Heart right ventricle (tissue), 16 donors: Measurements from ENCODE around the gene TEX264. TPM values are rescaled to one million over a fixed set of nuclear protein-coding genes. Genes with fewer than 3 reads are reported as not detected.

ENCODE experiments used
- ATAC-seq, 8 donors: fragments of 200-7000 bp; cut with Tn5 transposase; one replicate each; pipeline ENCODE4 v1.9.1; 2020; ENCODE audit warnings: mild to moderate bottlenecking in 8 of 8, moderate library complexity in 8 of 8, moderate number of reproducible peaks in 1 of 8
- DNase-seq, 2 donors: peaks; one replicate each; pipeline ENCODE4 v3.0.0-alpha.2; 2020
- H3K27ac ChIP-seq, 10 donors: fragments of 200-600 bp; sonication (generic) in 2 of 10; one replicate each; pipeline versions ENCODE4 v1.5.0 to v1.8.0; 2020 to 2022; ENCODE audit warnings: mild to moderate bottlenecking in 3 of 10
- H3K27me3 ChIP-seq, 7 donors: fragments of 200-600 bp; one replicate each; pipeline ENCODE4 v1.8.0; 2021 to 2022; ENCODE audit warnings: mild to moderate bottlenecking in 2 of 7
- H3K36me3 ChIP-seq, 9 donors: fragments of 200-600 bp; sonication (generic) in 1 of 9; one replicate each; pipeline versions ENCODE4 v1.5.0 to v1.8.0; 2020 to 2022; ENCODE audit warnings: mild to moderate bottlenecking in 2 of 9
- H3K4me1 ChIP-seq, 9 donors: fragments of 200-600 bp; sonication (generic) in 1 of 9; one replicate each; pipeline versions ENCODE4 v1.5.0 to v1.8.0; 2020 to 2022; ENCODE audit warnings: mild to moderate bottlenecking in 4 of 9
- H3K4me3 ChIP-seq, 10 donors: fragments of 200-600 bp; sonication (generic) in 2 of 10; one replicate each; pipeline versions ENCODE4 v1.5.0 to v1.8.0; 2020 to 2022; ENCODE audit warnings: mild to moderate bottlenecking in 7 of 10, moderate library complexity in 2 of 10
- H3K9me3 ChIP-seq, 11 donors: fragments of 200-600 bp in 10 of 11; sonication (generic) in 2 of 11; one replicate each; pipeline versions ENCODE4 v1.5.0 to v1.8.0; 2013 to 2022; ENCODE audit warnings: mild to moderate bottlenecking in 2 of 11, control low read depth in 1 of 11, moderate library complexity in 1 of 11
- WGBS, 2 donors: extraction: QIAGEN DNeasy Blood & Tissue Kit; methylation state at CpG; one replicate each; pipeline ENCODE4 v1.1.7; 2013; ENCODE audit warnings: inconsistent platforms in 1 of 2; 5-methylcytosine and 5-hydroxymethylcytosine counted together
- intact Hi-C, 10 donors: fragments of 100-400 bp; cut with DNase I; formaldehyde crosslinking; loops; one replicate each; pipeline versions ENCODE4 v1.11.1 to v1.14.2; 2022
- polyA plus RNA-seq, 2 donors: library from polyadenylated mRNA; stranded (reverse); fragments of 200-250 nt; gene quantifications; one replicate each; pipeline ENCODE4 v1.2.3, GENCODE V29; 2013
- total RNA-seq, 10 donors: library from RNA; stranded (reverse); fragmentation: NEBNext Ultra II Directional in 3 of 10; extraction: Animal tissue kit (Norgen Biotek cat#: 25700) in 3 of 10; gene quantifications; one replicate each; pipeline versions ENCODE4 v1.2.1 to v1.2.4, GENCODE V29; 2021 to 2023
- TF ChIP-seq, protein P1 (sequence below), 9 donors: fragments of 200-600 bp; sonication (generic) in 2 of 9; IDR thresholded peaks; one replicate each; pipeline versions ENCODE4 v1.5.0 to v1.8.0; 2021 to 2022; ENCODE audit warnings: antibody characterized with exemption in 9 of 9, mild to moderate bottlenecking in 5 of 9, moderate library complexity in 1 of 9
- donor health status: Arrhythmogenic right ventricular cardiomyopathy.
- donor health status: ischemic (EF 13 %, LVEDD 7.1; RV severe dilation, severe dysfunction).
- donor health status: healthy with polysubstance abuse.
- donor health status: DM: no; HTN: yes; CAD: no.
- donor health status: DM: no; HTN: no; CAD: no.
- donor health status: ischemic (EF 25% LVEDD 6.9; RV normal size, moderate dysfunction).
- donor health status: ischemic (EF 25% LVEDD 5.7; RV mildly dilated, moderate dysfunction).
- donor health status: healthy.
- donor health status: DM: yes; HTN: yes; CAD: no.
- donor health status: Ischemic cardiomyopathy.
- donor health status: ischemic (EF 35%, LVEDD 5.7; RV mildly dilated, moderate dysfunction).
- donor health status: nonischemic (EF 11% LVEDD 7.7; RV severe dilation, severe dysfunction).
- donor health status: DM: yes; HTN: yes; CAD: no.
- donor health status: PGD.
- donor health status: ischemic (EF 29% LVEDD 5.4; RV normal size, mild dysfunction).
- donor health status: nonischemic (EF 23%, LVEDD 6.1; RV moderate dilation, normal function).

The TEX264 gene
- total and polyA plus RNA-seq, 12 donors, result 28.4 to 87.0 (median 35.9) TPM

DNA sequence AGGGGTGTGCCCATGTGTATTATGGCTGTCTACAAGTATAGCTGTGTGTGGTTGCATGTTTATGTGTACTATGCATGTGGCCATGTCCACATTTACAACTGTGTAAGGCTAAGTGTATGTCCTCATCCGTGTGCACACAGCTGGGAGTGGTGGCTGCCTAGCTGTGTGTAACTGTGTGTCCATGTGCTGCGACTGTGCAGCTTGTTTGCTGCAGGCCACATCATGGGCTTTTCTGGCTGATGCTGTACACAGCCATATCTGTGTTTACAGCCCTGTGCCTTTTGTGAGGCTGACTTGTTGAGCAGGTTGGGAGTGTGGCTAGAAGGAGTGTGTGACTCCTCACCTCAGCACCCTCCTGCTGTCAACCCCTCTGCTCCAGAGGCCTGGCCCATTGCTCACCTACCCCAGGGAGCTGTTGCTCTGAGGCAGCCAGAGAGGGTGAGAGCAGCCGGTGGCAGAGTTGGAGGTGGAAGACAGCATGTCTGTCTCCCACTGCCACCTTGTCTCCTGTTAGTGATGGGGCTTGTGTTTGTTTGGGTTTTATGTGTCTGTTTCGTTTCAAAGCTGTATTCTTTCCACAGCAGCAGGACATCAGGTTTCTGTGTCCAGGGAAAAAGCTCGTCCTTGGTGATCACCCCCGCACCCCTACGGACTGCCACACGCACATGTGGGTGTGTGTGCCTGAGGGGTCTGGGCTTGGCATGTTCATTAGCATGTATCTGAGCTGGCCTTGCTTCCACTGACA is 34.4 kb downstream of the TEX264 start:
- H3K4me3 ChIP-seq, result no peak overlapping the region
- H3K27me3 ChIP-seq, result peaks cover 0 to 3% (median 0%) of the 10 kb centered on the region in 7 donors
- ATAC-seq, result no peak
- peaks cover 0 to 29% (median 5%) of the 10 kb centered on the region in 9 donors for H3K4me1 ChIP-seq
- WGBS, 2 donors, result 89 to 91% methylated on average over 8 of the region's 8 CpGs
- H3K27ac ChIP-seq, result no peak overlapping the region
- no peak for DNase-seq
- H3K9me3 ChIP-seq, result no peaks in the 10 kb centered on the region
- intact Hi-C loops, result no loop called here
- peaks cover 0 to 51% (median 20%) of the 10 kb centered on the region in 9 donors for H3K36me3 ChIP-seq
- TF ChIP-seq, protein P1, sequence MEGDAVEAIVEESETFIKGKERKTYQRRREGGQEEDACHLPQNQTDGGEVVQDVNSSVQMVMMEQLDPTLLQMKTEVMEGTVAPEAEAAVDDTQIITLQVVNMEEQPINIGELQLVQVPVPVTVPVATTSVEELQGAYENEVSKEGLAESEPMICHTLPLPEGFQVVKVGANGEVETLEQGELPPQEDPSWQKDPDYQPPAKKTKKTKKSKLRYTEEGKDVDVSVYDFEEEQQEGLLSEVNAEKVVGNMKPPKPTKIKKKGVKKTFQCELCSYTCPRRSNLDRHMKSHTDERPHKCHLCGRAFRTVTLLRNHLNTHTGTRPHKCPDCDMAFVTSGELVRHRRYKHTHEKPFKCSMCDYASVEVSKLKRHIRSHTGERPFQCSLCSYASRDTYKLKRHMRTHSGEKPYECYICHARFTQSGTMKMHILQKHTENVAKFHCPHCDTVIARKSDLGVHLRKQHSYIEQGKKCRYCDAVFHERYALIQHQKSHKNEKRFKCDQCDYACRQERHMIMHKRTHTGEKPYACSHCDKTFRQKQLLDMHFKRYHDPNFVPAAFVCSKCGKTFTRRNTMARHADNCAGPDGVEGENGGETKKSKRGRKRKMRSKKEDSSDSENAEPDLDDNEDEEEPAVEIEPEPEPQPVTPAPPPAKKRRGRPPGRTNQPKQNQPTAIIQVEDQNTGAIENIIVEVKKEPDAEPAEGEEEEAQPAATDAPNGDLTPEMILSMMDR (IDR thresholded peaks at IDR 0.05), result no peak

DNA sequence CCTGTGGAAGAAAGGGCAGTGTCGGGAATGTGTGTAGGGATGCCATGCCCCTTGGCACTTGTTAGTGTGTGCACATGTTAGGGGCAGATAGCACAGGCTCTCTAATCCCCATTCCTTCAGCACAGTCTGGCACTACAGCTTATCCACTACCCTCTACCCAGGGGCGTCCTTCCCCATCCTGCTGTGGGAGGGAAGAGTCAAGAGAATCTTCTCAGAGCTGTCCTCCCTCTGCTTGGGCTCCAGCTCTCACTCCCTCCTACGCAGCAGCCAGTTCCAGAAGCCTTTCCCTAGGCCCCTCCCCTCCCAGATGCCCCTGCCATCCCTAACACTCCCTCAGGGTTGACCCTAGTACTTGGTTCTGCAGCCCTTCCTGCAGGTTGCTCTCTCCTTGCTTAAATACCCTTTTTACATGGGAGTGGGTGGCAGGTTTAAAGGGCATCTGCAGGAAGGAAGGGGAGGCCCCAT is 35.0 kb downstream of the TEX264 start:
- ATAC-seq (no peak), DNase-seq (no peak)
- intact Hi-C loops, result no loop called here
- Histone ChIP-seq H3K27ac (no peak overlapping the region), H3K4me1 (peaks cover 0 to 27% (median 5%) of the 10 kb centered on the region in 9 donors), H3K9me3 (no peaks in the 10 kb centered on the region), H3K27me3 (peaks cover 0 to 3% (median 0%) of the 10 kb centered on the region in 7 donors), H3K4me3 (no peak overlapping the region), H3K36me3 (peaks cover 0 to 46% (median 18%) of the 10 kb centered on the region in 9 donors)
- TF ChIP-seq, protein P1 (IDR thresholded peaks at IDR 0.05), result no peak
- WGBS, 2 donors, result 82 to 84% methylated on average over 3 of the region's 3 CpGs

DNA sequence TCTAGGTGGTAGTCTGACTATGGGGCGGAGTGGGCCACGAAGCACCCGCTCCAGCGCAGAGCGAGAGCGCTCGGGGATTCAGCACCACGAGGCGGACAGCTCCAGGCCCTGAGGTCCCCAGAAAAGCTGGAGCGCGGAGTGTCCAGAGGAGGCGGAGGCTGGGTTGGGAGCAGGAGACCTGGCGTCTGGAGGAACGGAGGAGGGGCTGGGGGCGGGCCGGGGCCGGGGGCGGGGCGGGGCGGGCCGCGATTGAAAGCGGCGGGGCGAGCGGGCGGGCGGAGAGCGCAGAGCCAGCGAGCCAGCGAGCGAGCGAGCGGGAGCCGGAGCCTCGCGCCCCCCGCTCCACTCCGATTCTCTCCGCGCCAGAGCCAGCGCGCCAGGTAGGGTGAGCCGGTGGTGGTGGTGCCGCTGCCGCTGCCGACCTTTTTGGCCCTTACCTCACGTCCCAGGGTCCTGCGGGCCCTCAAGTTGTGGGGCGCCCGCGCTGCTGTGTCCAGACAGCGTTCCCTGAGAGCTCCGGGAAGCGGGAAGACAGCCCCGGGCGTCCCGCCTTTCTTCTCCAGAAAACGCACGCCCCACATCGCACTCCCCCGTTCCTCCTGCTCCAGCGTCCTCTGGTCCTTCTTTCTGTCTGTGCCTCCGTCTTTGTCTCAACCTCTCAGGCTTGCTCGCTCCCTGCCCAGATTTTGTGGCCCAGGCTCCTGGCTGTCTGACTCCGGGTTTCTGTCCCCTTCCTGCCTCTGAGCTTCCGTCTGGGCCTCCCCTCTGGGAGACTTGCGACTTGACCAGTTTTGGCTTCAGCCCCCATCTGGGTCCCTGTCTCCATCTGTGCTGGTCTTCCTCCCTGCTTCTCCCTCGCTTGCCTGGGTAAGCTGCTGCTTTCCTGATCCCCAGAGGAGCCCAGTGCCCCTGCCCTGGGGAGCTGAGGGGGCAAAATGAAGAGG is 36.0 kb downstream of the TEX264 start, which contains the start of gene GRM2:
Gene GRM2 (plus strand): TSS at position 281 of the 944 bp plus-strand sequence. CDS start 1,916 bp downstream, outside the sequence.
- peak; percentile 79 to 85 for DNase-seq
- peak within 1 kb of the TSS in 9 of 10 donors; percentile 21 to 49 (median 42) for H3K4me3 ChIP-seq

More for the DNA sequence above, 36.0 kb downstream of the TEX264 start, which contains the start of gene GRM2:
- H3K4me1 ChIP-seq, result peaks cover 0 to 27% (median 5%) of the 10 kb centered on the region in 9 donors
- peaks cover 0 to 3% (median 0%) of the 10 kb centered on the region in 7 donors for H3K27me3 ChIP-seq
- no peak within 1 kb of the TSS for H3K27ac ChIP-seq
- H3K9me3 ChIP-seq, result no peaks in the 10 kb centered on the region
- intact Hi-C loops, result no loop called here
- peaks cover 0 to 37% (median 11%) of the 10 kb centered on the region in 9 donors for H3K36me3 ChIP-seq
- WGBS, 2 donors, result 4 to 6% methylated on average over 56 to 69 of the region's 69 CpGs
- peak; percentile 79 to 92 (median 89) for ATAC-seq
- TF ChIP-seq, protein P1 (IDR thresholded peaks at IDR 0.05), result peak in 3 of 9 donors; percentile 22 to 30 (median 28)
